IMR-90 (cell line): ENCODE data around the gene FOXP1. TPM values are rescaled to one million over a fixed set of nuclear protein-coding genes. Genes with fewer than 3 reads are reported as not detected.
A peak's percentile ranks its signal among the peaks of the same experiment; 100 is the strongest.

Experiments
- ATAC-seq: fragments of 200-7000 bp; cut with Tn5 transposase; 2 replicates; pipeline ENCODE4 v1.9.1; 2020; ENCODE audit warnings: low read depth, mild to moderate bottlenecking, moderate library complexity
- BruUV-seq: library from RNA; stranded (reverse); fragments of 400-500 nt; replicated peaks from 2 replicates; lab custom pipeline; 2021; lab: Mats Ljungman, UMichigan
- CTCF ChIA-PET: fragments of 300-600 bp; formaldehyde crosslinking; extraction: SDS; loops from one replicate; lab custom pipeline; 2021; ENCODE audit warnings: antibody characterized with exemption; lab: Yijun Ruan, JAX
- POLR2A ChIA-PET: fragments of 300-600 bp; sonication (Branson Sonifier 250); formaldehyde crosslinking; loops from one replicate; lab custom pipeline; 2022; ENCODE audit warnings: antibody characterized with exemption; ENCODE audit not compliant: unreplicated experiment; lab: Charles Lee
- DNase-seq: peaks from one replicate; pipeline ENCODE4 v3.0.0; 2013
- H2AFZ ChIP-seq: replicated peaks from 2 replicates; pipeline ENCODE3; 2013; ENCODE audit warnings: low read length, mild to moderate bottlenecking; ENCODE audit not compliant: poor library complexity
- H2AK5ac ChIP-seq: 2 replicates; pipeline ENCODE4 v1.6.1; 2013; ENCODE audit warnings: low read depth, low read length, inconsistent platforms
- H2AK9ac ChIP-seq: replicated peaks from 2 replicates; pipeline ENCODE3; 2013; ENCODE audit warnings: mild to moderate bottlenecking, low read depth, low read length, moderate library complexity; ENCODE audit not compliant: poor library complexity
- H2BK120ac ChIP-seq: 2 replicates; pipeline ENCODE4 v1.6.1; 2013; ENCODE audit warnings: low read depth, low read length, inconsistent platforms
- H2BK15ac ChIP-seq: 3 replicates; pipeline ENCODE4 v1.6.1; 2013; ENCODE audit warnings: low read depth, low read length, inconsistent platforms
- H2BK20ac ChIP-seq: 2 replicates; pipeline ENCODE4 v1.6.1; 2013; ENCODE audit warnings: low read depth, mild to moderate bottlenecking, inconsistent platforms, low read length, moderate library complexity
- H2BK5ac ChIP-seq: 2 replicates; pipeline ENCODE4 v1.6.1; 2013; ENCODE audit warnings: mild to moderate bottlenecking, low read depth, low read length, inconsistent platforms; ENCODE audit not compliant: poor library complexity, severe bottlenecking
- H3K14ac ChIP-seq: replicated peaks from 2 replicates; pipeline ENCODE4 v1.6.1; 2013; ENCODE audit warnings: low read depth, low read length, inconsistent platforms
- H3K18ac ChIP-seq: 2 replicates; pipeline ENCODE4 v1.6.1; 2013; ENCODE audit warnings: low read depth, low read length, control low read depth
- H3K23ac ChIP-seq: 2 replicates; pipeline ENCODE4 v1.6.1; 2013; ENCODE audit warnings: low read depth, low read length, inconsistent platforms
- H3K27ac ChIP-seq: 2 replicates; pipeline ENCODE4 v1.5.1; 2013; ENCODE audit warnings: mild to moderate bottlenecking, control low read depth, low read length; ENCODE audit not compliant: insufficient read depth
- H3K27me3 ChIP-seq: 2 replicates; pipeline ENCODE4 v1.6.1; 2013; ENCODE audit warnings: low read length; ENCODE audit not compliant: control insufficient read depth, insufficient read depth
- H3K36me3 ChIP-seq: 2 replicates; pipeline ENCODE4 v1.6.1; 2013; ENCODE audit warnings: low read length, mixed read lengths; ENCODE audit not compliant: control insufficient read depth, insufficient read depth
- H3K4ac ChIP-seq: 2 replicates; pipeline ENCODE4 v1.6.1; 2013; ENCODE audit warnings: low read depth, low read length, inconsistent platforms
- H3K4me1 ChIP-seq: 2 replicates; pipeline ENCODE4 v1.6.1; 2013; ENCODE audit warnings: low read length, mixed read lengths; ENCODE audit not compliant: control insufficient read depth, insufficient read depth
- H3K4me2 ChIP-seq: 2 replicates; pipeline ENCODE4 v1.6.1; 2013; ENCODE audit warnings: low read depth, mild to moderate bottlenecking, control low read depth, low read length, moderate library complexity
- H3K4me3 ChIP-seq: 2 replicates; pipeline ENCODE4 v1.5.1; 2013; ENCODE audit warnings: low read depth, mild to moderate bottlenecking, control low read depth, low read length, moderate library complexity; ENCODE audit not compliant: insufficient read depth
- H3K56ac ChIP-seq: 2 replicates; pipeline ENCODE4 v1.6.1; 2013; ENCODE audit warnings: low read length, inconsistent platforms; ENCODE audit not compliant: insufficient read depth; ENCODE audit errors: extremely low read depth
- H3K79me1 ChIP-seq, 2 experiments: 2 replicates each; pipeline ENCODE4 v1.6.1; 2013; ENCODE audit warnings: low read length in 2 of 2, inconsistent platforms in 1 of 2, low read depth in 1 of 2
- H3K9ac ChIP-seq: 2 replicates; pipeline ENCODE4 v1.6.1; 2013; ENCODE audit warnings: low read depth, low read length, control low read depth
- H3K9me1 ChIP-seq: 2 replicates; pipeline ENCODE4 v1.6.1; 2013; ENCODE audit warnings: low read length, inconsistent platforms; ENCODE audit not compliant: insufficient read depth
- H3K9me3 ChIP-seq: 2 replicates; pipeline ENCODE4 v1.6.1; 2013; ENCODE audit warnings: low read length; ENCODE audit not compliant: control insufficient read depth, insufficient read depth
- H4K20me1 ChIP-seq: 2 replicates; pipeline ENCODE4 v1.6.1; 2013; ENCODE audit warnings: low read length, inconsistent platforms; ENCODE audit not compliant: insufficient read depth
- H4K5ac ChIP-seq: 2 replicates; pipeline ENCODE4 v1.6.1; 2013; ENCODE audit warnings: mild to moderate bottlenecking, low read depth, low read length, control low read depth
- H4K8ac ChIP-seq, 2 experiments: 2 replicates each; pipeline ENCODE4 v1.6.1; 2013; ENCODE audit warnings: low read depth in 2 of 2, low read length in 2 of 2, control low read depth in 1 of 2, inconsistent platforms in 1 of 2
- H4K91ac ChIP-seq: 2 replicates; pipeline ENCODE4 v1.6.1; 2013; ENCODE audit warnings: low read depth, low read length, inconsistent platforms; ENCODE audit not compliant: insufficient read depth
- FOS ChIP-seq: fragments of 150-350 bp; IDR thresholded peaks from 2 replicates; pipeline ENCODE4 v1.6.1; 2016; ENCODE audit warnings: low read depth, low read length
- MAFK ChIP-seq: IDR thresholded peaks from 2 replicates; pipeline ENCODE4 v1.6.1; 2012; ENCODE audit warnings: low read depth, low read length, improper control_type of control experiment
- MXI1 ChIP-seq: IDR thresholded peaks from 2 replicates; pipeline ENCODE4 v1.6.1; 2012; ENCODE audit warnings: low read depth, mild to moderate bottlenecking, low read length, moderate library complexity, borderline replicate concordance
- NFE2L2 ChIP-seq: fragments of 150-350 bp; IDR thresholded peaks from 2 replicates; pipeline ENCODE4 v1.6.1; 2016; ENCODE audit warnings: low read depth, mild to moderate bottlenecking, low read length
- POLR2A ChIP-seq: IDR thresholded peaks from 2 replicates; pipeline ENCODE4 v1.6.1; 2012; ENCODE audit warnings: mild to moderate bottlenecking, low read depth, low read length
- RAD21 ChIP-seq: IDR thresholded peaks from 2 replicates; pipeline ENCODE4 v1.6.1; 2012; ENCODE audit warnings: low read length, improper control_type of control experiment
- RFX5 ChIP-seq: IDR thresholded peaks from 2 replicates; pipeline ENCODE4 v1.8.0; 2012; ENCODE audit warnings: low read depth, mild to moderate bottlenecking, low read length, moderate library complexity
- WGBS, 2 experiments: methylation state at CpG; one replicate each; pipeline versions ENCODE4 v1.1.5 to v1.1.7; 2013; ENCODE audit warnings: missing lambda C conversion rate in 2 of 2; ENCODE audit not compliant: insufficient read length in 1 of 2; ENCODE audit errors: extremely low coverage in 2 of 2; 5-methylcytosine and 5-hydroxymethylcytosine counted together
- dilution Hi-C: fragments of 300-500 bp; cut with HindIII; formaldehyde crosslinking; loops from one replicate; pipeline ENCODE4 v1.14.3; 2018; ENCODE audit warnings: low sequenced_read_pairs; ENCODE audit not compliant: unreplicated experiment
- in situ Hi-C: fragments of 300-500 bp; cut with MboI; formaldehyde crosslinking; loops from 3 replicates; pipeline ENCODE4 v1.14.3; 2019; ENCODE audit warnings: low sequenced_read_pairs, inconsistent platforms, mixed read lengths
- intact Hi-C: fragments of 100-400 bp; cut with micrococcal nuclease; formaldehyde crosslinking; loops from 2 replicates; pipeline ENCODE4 v1.10.0; 2022
- polyA plus RNA-seq, 3 experiments: library from polyadenylated mRNA; depleted of rRNA; stranded (reverse); fragments of >200 nt; gene quantifications; 2 replicates each; pipeline ENCODE4 v1.2.3, GENCODE V29; 2012; ENCODE audit warnings: low replicate concordance in 1 of 3
- total RNA-seq: library from RNA; depleted of rRNA; stranded (reverse); fragments of >200 nt; gene quantifications from 2 replicates; pipeline ENCODE4 v1.2.3, GENCODE V29; 2012
- TF ChIP-seq, protein P1 (sequence below): conservative IDR thresholded peaks from 2 replicates; pipeline ENCODE4 v1.5.1; 2012; ENCODE audit warnings: mild to moderate bottlenecking, low read depth, low read length, improper control_type of control experiment
- TF ChIP-seq, protein P2 (sequence below): fragments of 150-350 bp; IDR thresholded peaks from 2 replicates; pipeline ENCODE4 v1.6.1; 2016; ENCODE audit warnings: low read depth, mild to moderate bottlenecking, low read length, moderate library complexity, borderline replicate concordance

Gene FOXP1
- total and polyA plus RNA-seq, 2 of the 4 experiments (the other 2 are of a cell fraction): 37.0 to 132 TPM

DNA sequence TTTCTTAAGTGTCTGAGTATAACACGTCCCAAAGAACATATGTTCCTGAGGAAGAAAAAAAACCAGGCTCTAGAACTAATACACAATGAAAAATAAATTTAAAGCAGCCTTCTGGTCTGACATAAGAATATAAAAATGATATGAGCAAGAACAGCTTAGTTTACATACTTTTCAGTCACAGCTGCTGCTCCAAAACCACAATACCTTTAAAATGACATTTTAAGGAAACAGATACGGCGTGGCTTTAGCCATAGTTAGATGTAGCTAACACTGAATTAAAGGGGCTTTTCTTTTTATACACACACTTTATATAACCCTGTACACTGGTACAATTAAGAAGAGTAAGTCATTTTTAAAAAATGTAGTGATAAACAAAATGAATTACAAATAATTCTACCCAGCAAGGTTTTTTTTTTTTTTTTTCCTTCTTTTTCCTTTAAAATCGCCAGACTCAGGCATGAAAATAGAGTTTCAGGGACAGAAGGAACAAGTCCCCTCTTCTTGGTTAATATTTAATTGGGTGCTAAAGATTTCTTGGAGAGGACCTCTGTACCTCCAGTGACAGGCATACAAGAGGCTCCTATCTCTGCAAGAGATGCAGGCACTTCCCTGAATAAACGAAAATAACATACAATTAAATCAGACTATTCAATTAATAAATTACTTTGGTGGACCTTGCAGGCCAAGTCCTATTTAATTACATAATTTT lies 265.6 kb downstream of the FOXP1 start:
- Histone ChIP-seq H2BK15ac (no peak overlapping the region; the same call in 2 of the 3 replicates), H3K18ac (no peak overlapping the region), H2AK9ac (no peak overlapping the region), H2AFZ (no peak overlapping the region), H3K4me3 (no peak overlapping the region), H3K4ac (no peak overlapping the region), H4K20me1 (no peaks in the 10 kb centered on the region), H4K91ac (no peak overlapping the region), H3K27ac (no peak overlapping the region), H2AK5ac (no peak overlapping the region), H4K8ac (no peak overlapping the region), H3K56ac (no peak overlapping the region), H3K23ac (no peak overlapping the region), H3K4me1 (peaks cover 9% of the 10 kb centered on the region), H3K27me3 (no peaks in the 10 kb centered on the region), H3K9me1 (no peaks in the 10 kb centered on the region), H3K79me1 (peaks cover 13 to 16% of the 10 kb centered on the region in 2 experiments; a peak in 3 of 4 replicates), H3K9ac (no peak overlapping the region), H4K5ac (no peak overlapping the region), H2BK20ac (peak overlapping the region; percentile 53; the same call in 1 of the 2 replicates), H2BK5ac (peak overlapping the region; percentile 14), H3K14ac (no peak overlapping the region), H3K36me3 (no peaks in the 10 kb centered on the region), H2BK120ac (no peak overlapping the region; the same call in 1 of the 2 replicates), H3K4me2 (peak overlapping the region; percentile 56; the same call in 1 of the 2 replicates), H3K9me3 (no peaks in the 10 kb centered on the region)
- no TSS peak for BruUV-seq
- DNase-seq: peak; percentile 77
- in situ Hi-C loops (loop anchor here (25.0 kb wide), 1 partner anchor 606 kb away; no protein-coding TSS in a partner anchor), dilution Hi-C loops (no loop called here), intact Hi-C loops (no loop called here)
- ChIA-PET POLR2A (no interaction called here), CTCF (interaction anchor here (0.5 kb wide), 1 partner anchor 179 kb away, joined by 3 read pairs; no protein-coding TSS in a partner anchor)
- TF ChIP-seq FOS (no peak), RAD21 (no peak), POLR2A (no peak), MXI1 (no peak), MAFK (no peak), RFX5 (no peak), NFE2L2 (no peak)
- TF ChIP-seq, protein P1, sequence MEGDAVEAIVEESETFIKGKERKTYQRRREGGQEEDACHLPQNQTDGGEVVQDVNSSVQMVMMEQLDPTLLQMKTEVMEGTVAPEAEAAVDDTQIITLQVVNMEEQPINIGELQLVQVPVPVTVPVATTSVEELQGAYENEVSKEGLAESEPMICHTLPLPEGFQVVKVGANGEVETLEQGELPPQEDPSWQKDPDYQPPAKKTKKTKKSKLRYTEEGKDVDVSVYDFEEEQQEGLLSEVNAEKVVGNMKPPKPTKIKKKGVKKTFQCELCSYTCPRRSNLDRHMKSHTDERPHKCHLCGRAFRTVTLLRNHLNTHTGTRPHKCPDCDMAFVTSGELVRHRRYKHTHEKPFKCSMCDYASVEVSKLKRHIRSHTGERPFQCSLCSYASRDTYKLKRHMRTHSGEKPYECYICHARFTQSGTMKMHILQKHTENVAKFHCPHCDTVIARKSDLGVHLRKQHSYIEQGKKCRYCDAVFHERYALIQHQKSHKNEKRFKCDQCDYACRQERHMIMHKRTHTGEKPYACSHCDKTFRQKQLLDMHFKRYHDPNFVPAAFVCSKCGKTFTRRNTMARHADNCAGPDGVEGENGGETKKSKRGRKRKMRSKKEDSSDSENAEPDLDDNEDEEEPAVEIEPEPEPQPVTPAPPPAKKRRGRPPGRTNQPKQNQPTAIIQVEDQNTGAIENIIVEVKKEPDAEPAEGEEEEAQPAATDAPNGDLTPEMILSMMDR: no peak
- TF ChIP-seq, protein P2, sequence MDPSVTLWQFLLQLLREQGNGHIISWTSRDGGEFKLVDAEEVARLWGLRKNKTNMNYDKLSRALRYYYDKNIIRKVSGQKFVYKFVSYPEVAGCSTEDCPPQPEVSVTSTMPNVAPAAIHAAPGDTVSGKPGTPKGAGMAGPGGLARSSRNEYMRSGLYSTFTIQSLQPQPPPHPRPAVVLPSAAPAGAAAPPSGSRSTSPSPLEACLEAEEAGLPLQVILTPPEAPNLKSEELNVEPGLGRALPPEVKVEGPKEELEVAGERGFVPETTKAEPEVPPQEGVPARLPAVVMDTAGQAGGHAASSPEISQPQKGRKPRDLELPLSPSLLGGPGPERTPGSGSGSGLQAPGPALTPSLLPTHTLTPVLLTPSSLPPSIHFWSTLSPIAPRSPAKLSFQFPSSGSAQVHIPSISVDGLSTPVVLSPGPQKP: no peak
- peak; percentile 89 for ATAC-seq
- WGBS, 2 experiments: no CpG with 5 or more reads among the region's 5 CpGs
